MCF 10A (cell line): ENCODE measurements around the gene EIF2S1. TPM values are rescaled to one million over a fixed set of nuclear protein-coding genes. Genes with fewer than 3 reads are reported as not detected.
A peak's percentile ranks its signal among the peaks of the same experiment; 100 is the strongest.

Experiments
- BruUV-seq: library from RNA; stranded (reverse); fragments of 400-500 nt; replicated peaks from 2 replicates; lab custom pipeline; 2021; lab: Mats Ljungman, UMichigan
- CTCF ChIA-PET: fragments of 300-600 bp; sonication (Branson Sonifier 250); formaldehyde crosslinking; extraction: SDS; loops from one replicate; lab custom pipeline; 2021; ENCODE audit warnings: antibody characterized with exemption, inconsistent platforms; lab: Yijun Ruan, JAX
- POLR2A ChIA-PET: fragments of 300-600, 350-650 bp; sonication (Branson Sonifier 250); formaldehyde crosslinking; extraction: SDS; loops from one replicate; lab custom pipeline; 2020; ENCODE audit warnings: antibody characterized with exemption, inconsistent platforms; lab: Yijun Ruan, JAX
- DNase-seq: peaks from one replicate; pipeline ENCODE4 v3.0.0-alpha.2; 2018; ENCODE audit not compliant: unreplicated experiment
- H3K27ac Mint-ChIP-seq: one replicate; pipeline ENCODE4 v1.8.0; 2022; ENCODE audit warnings: mild to moderate bottlenecking, low read depth, mixed read lengths; ENCODE audit not compliant: unreplicated experiment
- H3K27me3 Mint-ChIP-seq: one replicate; pipeline ENCODE4 v1.8.0; 2022; ENCODE audit warnings: mixed read lengths; ENCODE audit not compliant: insufficient read depth, unreplicated experiment
- H3K36me3 Mint-ChIP-seq: one replicate; pipeline ENCODE4 v1.8.0; 2022; ENCODE audit warnings: mild to moderate bottlenecking, moderate library complexity, mixed read lengths; ENCODE audit not compliant: insufficient read depth, unreplicated experiment
- H3K4me1 Mint-ChIP-seq: one replicate; pipeline ENCODE4 v1.8.0; 2022; ENCODE audit warnings: mixed read lengths; ENCODE audit not compliant: insufficient read depth, unreplicated experiment
- H3K4me3 Mint-ChIP-seq: one replicate; pipeline ENCODE4 v1.8.0; 2022; ENCODE audit warnings: mild to moderate bottlenecking, moderate library complexity, mixed read lengths; ENCODE audit not compliant: unreplicated experiment
- H3K9me3 Mint-ChIP-seq: one replicate; pipeline ENCODE4 v1.8.0; 2022; ENCODE audit warnings: mixed read lengths; ENCODE audit not compliant: unreplicated experiment
- intact Hi-C: fragments of 100-400 bp; cut with micrococcal nuclease; formaldehyde crosslinking; loops from 2 replicates; pipeline ENCODE4 v1.14.1; 2022
- total RNA-seq: library from RNA; stranded (reverse); gene quantifications from 2 replicates; pipeline ENCODE4 v1.2.3, GENCODE V29; 2022
- TF ChIP-seq, protein P1 (sequence below): fragments of 200-600 bp; IDR thresholded peaks from one replicate; pipeline ENCODE4 v1.8.0; 2022; ENCODE audit warnings: antibody characterized with exemption, mild to moderate bottlenecking; ENCODE audit not compliant: unreplicated experiment

EIF2S1 gene
- total RNA-seq, 1 experiment from 2014 or later = 338 TPM

DNA sequence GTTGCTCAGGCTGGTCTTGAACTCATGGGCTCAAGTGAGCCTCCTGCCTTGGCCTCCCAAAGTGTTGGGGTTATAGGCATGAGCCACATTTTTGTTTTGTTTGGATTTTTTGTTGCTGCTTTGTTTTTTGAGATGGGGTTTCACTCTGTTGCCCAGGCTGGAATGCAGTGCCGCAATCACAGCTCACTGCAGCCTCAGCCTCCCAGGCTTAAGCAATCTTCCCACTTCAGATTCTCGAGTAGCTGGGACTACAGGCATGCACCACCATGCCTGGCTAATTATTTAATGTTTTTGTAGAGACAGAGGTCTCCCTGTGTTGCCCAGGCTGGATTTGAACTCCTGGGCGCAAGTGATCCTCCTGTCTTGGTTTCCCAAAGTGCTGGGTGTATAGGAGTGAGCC lies 57.5 kb downstream of the EIF2S1 start:
- ChIA-PET CTCF (interaction anchor here (0.7 to 2.1 kb wide), 4 partner anchors 10 to 227 kb away, joined by 3 to 19 read pairs (median 4); no protein-coding TSS in a partner anchor), POLR2A (interaction anchor here (0.6 kb wide), 1 partner anchor 294 kb away, joined by 4 read pairs; no protein-coding TSS in a partner anchor)
- TF ChIP-seq, protein P1, sequence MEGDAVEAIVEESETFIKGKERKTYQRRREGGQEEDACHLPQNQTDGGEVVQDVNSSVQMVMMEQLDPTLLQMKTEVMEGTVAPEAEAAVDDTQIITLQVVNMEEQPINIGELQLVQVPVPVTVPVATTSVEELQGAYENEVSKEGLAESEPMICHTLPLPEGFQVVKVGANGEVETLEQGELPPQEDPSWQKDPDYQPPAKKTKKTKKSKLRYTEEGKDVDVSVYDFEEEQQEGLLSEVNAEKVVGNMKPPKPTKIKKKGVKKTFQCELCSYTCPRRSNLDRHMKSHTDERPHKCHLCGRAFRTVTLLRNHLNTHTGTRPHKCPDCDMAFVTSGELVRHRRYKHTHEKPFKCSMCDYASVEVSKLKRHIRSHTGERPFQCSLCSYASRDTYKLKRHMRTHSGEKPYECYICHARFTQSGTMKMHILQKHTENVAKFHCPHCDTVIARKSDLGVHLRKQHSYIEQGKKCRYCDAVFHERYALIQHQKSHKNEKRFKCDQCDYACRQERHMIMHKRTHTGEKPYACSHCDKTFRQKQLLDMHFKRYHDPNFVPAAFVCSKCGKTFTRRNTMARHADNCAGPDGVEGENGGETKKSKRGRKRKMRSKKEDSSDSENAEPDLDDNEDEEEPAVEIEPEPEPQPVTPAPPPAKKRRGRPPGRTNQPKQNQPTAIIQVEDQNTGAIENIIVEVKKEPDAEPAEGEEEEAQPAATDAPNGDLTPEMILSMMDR = no peak
- no peak for DNase-seq
- Mint-ChIP-seq H3K4me3 (no peak overlapping the region), H3K36me3 (no peaks in the 10 kb centered on the region), H3K27ac (no peak overlapping the region), H3K9me3 (no peaks in the 10 kb centered on the region), H3K27me3 (no peaks in the 10 kb centered on the region), H3K4me1 (peaks cover 18% of the 10 kb centered on the region)
- intact Hi-C loops = no loop called here
- BruUV-seq = no TSS peak

DNA sequence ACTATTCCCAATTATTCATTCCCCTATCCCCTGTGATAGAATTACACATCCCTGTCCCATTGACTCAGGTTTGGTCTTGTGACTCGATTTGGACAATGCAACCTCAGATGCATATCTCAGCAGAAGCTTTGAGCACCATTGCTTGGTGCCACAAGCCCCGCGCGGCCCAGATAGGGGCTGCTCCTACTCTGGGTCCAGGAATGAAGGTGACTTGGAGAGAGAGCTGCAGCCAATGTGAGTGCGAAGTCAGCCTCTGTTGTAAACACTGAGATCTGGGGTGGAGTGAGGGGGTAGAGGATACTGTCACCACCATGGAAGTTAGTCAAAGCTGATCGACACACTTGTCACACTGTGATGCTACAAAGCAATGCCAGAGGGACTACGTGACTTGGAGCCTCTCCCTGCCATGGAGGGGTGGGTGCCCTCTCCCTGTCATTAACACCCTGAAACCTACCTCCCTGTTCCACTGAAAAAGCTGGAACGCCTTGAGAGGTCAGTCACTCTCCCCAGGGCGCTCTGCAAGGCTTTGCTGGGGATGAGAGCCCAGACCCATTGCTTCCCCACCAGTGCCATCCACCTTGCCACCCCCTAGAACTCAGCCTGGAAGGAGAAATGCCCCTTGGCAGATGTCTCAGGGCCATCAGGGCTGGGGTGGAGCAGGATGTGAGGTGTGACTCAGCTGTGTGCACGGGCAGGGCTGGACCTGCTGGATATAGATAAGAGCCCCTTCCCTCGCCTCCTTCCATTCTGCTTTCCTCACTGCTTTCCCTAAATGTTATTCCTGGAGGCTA lies 58.5 kb downstream of the EIF2S1 start:
- no peak overlapping the region for H3K27ac Mint-ChIP-seq
- DNase-seq = peak; percentile 58
- H3K36me3 Mint-ChIP-seq = no peaks in the 10 kb centered on the region
- no TSS peak for BruUV-seq
- H3K27me3 Mint-ChIP-seq = no peaks in the 10 kb centered on the region
- intact Hi-C loops = no loop called here
- POLR2A ChIA-PET = no interaction called here
- H3K9me3 Mint-ChIP-seq = no peaks in the 10 kb centered on the region
- H3K4me3 Mint-ChIP-seq = no peak overlapping the region
- TF ChIP-seq, protein P1 = no peak
- H3K4me1 Mint-ChIP-seq = peaks cover 18% of the 10 kb centered on the region
- CTCF ChIA-PET = interaction anchor here (0.8 to 2.1 kb wide), 3 partner anchors 9 to 152 kb away, joined by 3 to 19 read pairs (median 5); no protein-coding TSS in a partner anchor

DNA sequence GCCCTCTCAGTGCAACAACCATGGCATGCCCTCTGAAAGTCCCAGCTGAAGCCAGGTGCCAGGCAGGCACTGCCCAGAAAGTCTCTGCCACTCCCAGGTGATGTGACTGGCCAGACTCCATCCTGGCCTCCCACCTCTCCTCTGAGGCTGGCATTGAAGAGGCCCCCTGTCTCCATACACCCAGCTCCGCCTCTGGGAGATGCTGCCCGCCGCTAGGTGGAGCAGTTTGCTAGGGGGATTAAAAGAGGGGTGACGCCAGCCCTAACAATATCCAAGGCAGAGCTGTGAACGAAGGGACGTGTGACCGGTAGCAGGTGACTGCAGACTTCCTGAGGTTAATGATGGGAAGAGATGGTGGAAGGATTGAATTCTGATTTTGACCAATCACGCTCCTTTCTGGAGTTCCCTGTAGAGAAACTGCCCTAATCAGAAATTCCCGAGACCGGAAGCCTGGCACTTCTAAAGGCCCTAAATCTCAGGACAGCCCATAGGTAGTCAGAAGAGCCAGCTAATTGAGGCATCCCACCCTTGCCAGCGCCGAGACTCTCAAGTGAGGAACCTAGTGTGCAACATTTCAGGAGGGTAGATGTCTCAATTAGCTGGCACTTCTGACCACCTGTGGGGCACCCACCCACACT lies 60.1 kb downstream of the EIF2S1 start:
- Mint-ChIP-seq H3K27ac (no peak overlapping the region), H3K4me3 (no peak overlapping the region), H3K36me3 (no peaks in the 10 kb centered on the region), H3K9me3 (no peaks in the 10 kb centered on the region), H3K4me1 (peaks cover 10% of the 10 kb centered on the region), H3K27me3 (no peaks in the 10 kb centered on the region)
- ChIA-PET POLR2A (interaction anchor here (0.6 kb wide), 1 partner anchor 129 kb away, joined by 3 read pairs; no protein-coding TSS in a partner anchor), CTCF (interaction anchor here (0.5 to 1.5 kb wide), 6 partner anchors 10 to 247 kb away, joined by 3 to 8 read pairs (median 4); no protein-coding TSS in a partner anchor)
- no TSS peak for BruUV-seq
- no peak for DNase-seq
- TF ChIP-seq, protein P1 = peak; percentile 13
- intact Hi-C loops = no loop called here
